ENCODE data around the gene RASL10B.

Gene RASL10B

GRCh38 chr17:35765756-35766488 is 34.5 kb downstream of the RASL10B start:
- Histone ChIP-seq H4K20me1 (ENCODE audit: insufficient read depth) (no peaks in the 10 kb centered on the region), H3K4me1 (ENCODE audit: low read depth, poor library complexity, severe bottlenecking) (peaks cover 5% of the 10 kb centered on the region), H3K27ac (no peak overlapping the region), H3K79me2 (ENCODE audit: insufficient read depth, low read depth) (no peaks in the 10 kb centered on the region), H3K9ac (no peak overlapping the region), H2AFZ (ENCODE audit: low read depth) (no peak overlapping the region), H3K36me3 (ENCODE audit: insufficient read depth) (no peaks in the 10 kb centered on the region), H3K4me2 (no peak overlapping the region), H3K27me3 (ENCODE audit: insufficient read depth, low read depth) (no peaks in the 10 kb centered on the region), H3K4me3 (IDR thresholded peaks at IDR 0.05; ENCODE audit: insufficient read depth, low read depth, low read length) (no peak overlapping the region)
- no peak for TF ChIP-seq CTCF (conservative IDR thresholded peaks at IDR 0.05; ENCODE audit: low read depth, low read length)

- no peak overlapping the region for H3K4me2 ChIP-seq
- TF ChIP-seq CTCF (conservative IDR thresholded peaks at IDR 0.05; ENCODE audit: low read depth, low read length), result no peak
- no peaks in the 10 kb centered on the region for H3K27me3 ChIP-seq (ENCODE audit: insufficient read depth, low read depth)
- H3K9ac ChIP-seq, result no peak overlapping the region
- H3K4me1 ChIP-seq (ENCODE audit: low read depth, poor library complexity, severe bottlenecking), result peaks cover 5% of the 10 kb centered on the region
- H3K36me3 ChIP-seq (ENCODE audit: insufficient read depth), result no peaks in the 10 kb centered on the region
- no peak overlapping the region for H3K4me3 ChIP-seq (IDR thresholded peaks at IDR 0.05; ENCODE audit: insufficient read depth, low read depth, low read length)
- no peak overlapping the region for H3K27ac ChIP-seq
- no peaks in the 10 kb centered on the region for H4K20me1 ChIP-seq (ENCODE audit: insufficient read depth)
- no peaks in the 10 kb centered on the region for H3K79me2 ChIP-seq (ENCODE audit: insufficient read depth, low read depth)
- no peak overlapping the region for H2AFZ ChIP-seq (ENCODE audit: low read depth)
Measured at GRCh38 chr17:35766489-35766877, 35.0 kb downstream of the RASL10B start.

- TF ChIP-seq CTCF (conservative IDR thresholded peaks at IDR 0.05; ENCODE audit: low read depth, low read length), result no peak; the same call in 1 of the 2 replicates
- Histone ChIP-seq H3K9ac (no peak overlapping the region), H3K27ac (no peak overlapping the region), H2AFZ (ENCODE audit: low read depth) (no peak overlapping the region), H4K20me1 (ENCODE audit: insufficient read depth) (no peaks in the 10 kb centered on the region), H3K4me3 (IDR thresholded peaks at IDR 0.05; ENCODE audit: insufficient read depth, low read depth, low read length) (no peak overlapping the region), H3K27me3 (ENCODE audit: insufficient read depth, low read depth) (no peaks in the 10 kb centered on the region), H3K4me1 (ENCODE audit: low read depth, poor library complexity, severe bottlenecking) (peaks cover 5% of the 10 kb centered on the region), H3K36me3 (ENCODE audit: insufficient read depth) (no peaks in the 10 kb centered on the region), H3K4me2 (no peak overlapping the region), H3K79me2 (ENCODE audit: insufficient read depth, low read depth) (no peaks in the 10 kb centered on the region)
Measured at GRCh38 chr17:35766903-35767510, 35.6 kb downstream of the RASL10B start.

DNA sequence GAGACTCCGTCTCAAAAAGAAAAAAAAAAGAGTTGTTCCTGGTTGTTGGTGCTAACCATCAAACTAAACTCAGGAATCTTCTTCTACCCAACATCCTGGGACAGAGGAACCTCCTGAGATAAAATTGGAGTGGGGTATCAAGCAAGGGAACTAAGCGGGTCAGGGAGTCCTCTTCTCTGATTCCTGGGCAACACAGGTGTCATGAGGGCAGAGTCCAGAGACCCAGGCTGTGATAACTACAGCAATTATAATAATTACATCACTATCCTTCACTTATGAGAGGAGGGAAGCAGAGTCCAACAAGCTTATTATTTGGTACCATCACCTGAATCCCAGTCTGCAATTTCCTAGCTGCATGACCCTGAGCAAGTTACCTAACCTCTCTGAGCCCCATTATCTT is 37.4 kb downstream of the RASL10B start:
- Histone ChIP-seq H3K4me1 (ENCODE audit: low read depth, poor library complexity, severe bottlenecking) (peaks cover 5% of the 10 kb centered on the region), H3K27me3 (ENCODE audit: insufficient read depth, low read depth) (no peaks in the 10 kb centered on the region), H3K27ac (no peak overlapping the region), H3K79me2 (ENCODE audit: insufficient read depth, low read depth) (no peaks in the 10 kb centered on the region), H3K9ac (no peak overlapping the region), H3K36me3 (ENCODE audit: insufficient read depth) (no peaks in the 10 kb centered on the region), H4K20me1 (ENCODE audit: insufficient read depth) (no peaks in the 10 kb centered on the region), H2AFZ (ENCODE audit: low read depth) (no peak overlapping the region), H3K4me3 (IDR thresholded peaks at IDR 0.05; ENCODE audit: insufficient read depth, low read depth, low read length) (no peak overlapping the region), H3K4me2 (no peak overlapping the region)
- TF ChIP-seq CTCF (conservative IDR thresholded peaks at IDR 0.05; ENCODE audit: low read depth, low read length), result no peak
